Activated CD8-positive, alpha-beta memory T cell treated with anti-CD3 and anti-CD28 coated beads for 48 hours (primary cell): Measurements from ENCODE around the gene BBLN.

Experiments
- DNase-seq, 3 experiments: peaks; one replicate each; pipeline ENCODE4 v3.0.0-alpha.2; 2020; ENCODE audit warnings: low read depth in 2 of 3, low spot score in 2 of 3

Gene BBLN

GRCh38 chr9:128211186-128211980 lies 51.3 kb downstream of the BBLN start:
- no peak for DNase-seq

- DNase-seq: no peak
These were observed 51.9 kb downstream of the BBLN start for GRCh38 chr9:128211981-128212281.
